ENCODE measurements around the gene DISP1. TPM values are rescaled to one million over a fixed set of nuclear protein-coding genes. Genes with fewer than 3 reads are reported as not detected.

The DISP1 gene
- total RNA-seq, 1 experiment from 2014 or later = 1.2 TPM

GRCh38 chr1:222777977-222778376 is 36.9 kb upstream of the DISP1 start:
- DNase-seq = no peak
- Histone ChIP-seq H3K9me2 (replicated peaks; ENCODE audit: insufficient read depth, low read length) (no peaks in the 10 kb centered on the region), H3K27ac (ENCODE audit: low read length) (no peak overlapping the region), H3K36me3 (ENCODE audit: insufficient read depth, low read length) (no peaks in the 10 kb centered on the region), H3K4me1 (ENCODE audit: low read length) (peaks cover 5% of the 10 kb centered on the region), H4K20me1 (ENCODE audit: insufficient read depth, low read depth, low read length) (no peaks in the 10 kb centered on the region), H2AFZ (ENCODE audit: low read length) (no peak overlapping the region), H3K4me3 (ENCODE audit: low read length) (no peak overlapping the region), H3K79me2 (ENCODE audit: low read length) (no peaks in the 10 kb centered on the region), H3K9me3 (ENCODE audit: low read length) (no peaks in the 10 kb centered on the region), H3K4me2 (ENCODE audit: low read depth, low read length, poor library complexity, severe bottlenecking) (no peak overlapping the region), H3K27me3 (ENCODE audit: low read length) (no peaks in the 10 kb centered on the region), H3K9ac (ENCODE audit: low read length) (no peak overlapping the region)

DNA sequence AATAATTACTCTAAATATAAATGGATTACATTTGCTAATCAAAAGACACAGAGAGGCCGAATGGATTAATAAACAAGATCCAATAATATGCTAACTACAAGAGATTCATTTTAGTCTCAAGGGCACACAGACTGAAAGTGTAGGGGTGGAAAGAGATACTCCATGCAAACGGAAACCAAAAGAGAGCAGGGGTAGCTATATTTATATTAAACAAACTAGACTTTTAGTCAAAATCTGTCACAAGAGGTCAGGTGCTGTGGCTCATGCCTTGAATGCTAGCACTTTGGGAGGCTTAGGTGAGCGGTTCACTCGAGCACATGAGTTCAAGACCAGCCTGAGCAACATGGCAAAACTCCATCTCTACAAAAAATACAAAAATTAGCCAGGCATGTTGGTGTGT is 33.6 kb upstream of the DISP1 start:
- H3K36me3 ChIP-seq (ENCODE audit: insufficient read depth, low read length) = no peaks in the 10 kb centered on the region
- H3K9me3 ChIP-seq (ENCODE audit: low read length) = no peaks in the 10 kb centered on the region
- no peaks in the 10 kb centered on the region for H3K4me1 ChIP-seq (ENCODE audit: low read length)
- H2AFZ ChIP-seq (ENCODE audit: low read length) = no peak overlapping the region
- H3K9me2 ChIP-seq (replicated peaks; ENCODE audit: insufficient read depth, low read length) = no peaks in the 10 kb centered on the region
- no peaks in the 10 kb centered on the region for H3K27me3 ChIP-seq (ENCODE audit: low read length)
- H3K4me2 ChIP-seq (ENCODE audit: low read depth, low read length, poor library complexity, severe bottlenecking) = no peak overlapping the region
- no peak overlapping the region for H3K9ac ChIP-seq (ENCODE audit: low read length)
- H3K79me2 ChIP-seq (ENCODE audit: low read length) = no peaks in the 10 kb centered on the region
- H4K20me1 ChIP-seq (ENCODE audit: insufficient read depth, low read depth, low read length) = no peaks in the 10 kb centered on the region
- no peak overlapping the region for H3K4me3 ChIP-seq (ENCODE audit: low read length)
- DNase-seq = peak; percentile 43
- no peak overlapping the region for H3K27ac ChIP-seq (ENCODE audit: low read length)

- H3K79me2 ChIP-seq (ENCODE audit: low read length) = no peaks in the 10 kb centered on the region
- no peaks in the 10 kb centered on the region for H3K9me2 ChIP-seq (replicated peaks; ENCODE audit: insufficient read depth, low read length)
- no peak overlapping the region for H3K27ac ChIP-seq (ENCODE audit: low read length)
- no peak overlapping the region for H2AFZ ChIP-seq (ENCODE audit: low read length)
- no peak overlapping the region for H3K4me3 ChIP-seq (ENCODE audit: low read length)
- no peaks in the 10 kb centered on the region for H3K4me1 ChIP-seq (ENCODE audit: low read length)
- H3K27me3 ChIP-seq (ENCODE audit: low read length) = no peaks in the 10 kb centered on the region
- DNase-seq = peak; percentile 16
- H3K9ac ChIP-seq (ENCODE audit: low read length) = no peak overlapping the region
- no peaks in the 10 kb centered on the region for H3K36me3 ChIP-seq (ENCODE audit: insufficient read depth, low read length)
- H4K20me1 ChIP-seq (ENCODE audit: insufficient read depth, low read depth, low read length) = no peaks in the 10 kb centered on the region
- H3K4me2 ChIP-seq (ENCODE audit: low read depth, low read length, poor library complexity, severe bottlenecking) = no peak overlapping the region
- H3K9me3 ChIP-seq (ENCODE audit: low read length) = no peaks in the 10 kb centered on the region
Observed at GRCh38 chr1:222783051-222783450, 31.8 kb upstream of the DISP1 start.

GRCh38 chr1:222784371-222784770 is 30.5 kb upstream of the DISP1 start:
- no peak overlapping the region for H2AFZ ChIP-seq (ENCODE audit: low read length)
- H3K27ac ChIP-seq (ENCODE audit: low read length) = no peak overlapping the region
- H4K20me1 ChIP-seq (ENCODE audit: insufficient read depth, low read depth, low read length) = no peaks in the 10 kb centered on the region
- no peaks in the 10 kb centered on the region for H3K9me3 ChIP-seq (ENCODE audit: low read length)
- H3K27me3 ChIP-seq (ENCODE audit: low read length) = no peaks in the 10 kb centered on the region
- H3K79me2 ChIP-seq (ENCODE audit: low read length) = no peaks in the 10 kb centered on the region
- H3K4me1 ChIP-seq (ENCODE audit: low read length) = no peaks in the 10 kb centered on the region
- DNase-seq = peak; percentile 33
- H3K9ac ChIP-seq (ENCODE audit: low read length) = no peak overlapping the region
- H3K9me2 ChIP-seq (replicated peaks; ENCODE audit: insufficient read depth, low read length) = no peaks in the 10 kb centered on the region
- no peaks in the 10 kb centered on the region for H3K36me3 ChIP-seq (ENCODE audit: insufficient read depth, low read length)
- H3K4me3 ChIP-seq (ENCODE audit: low read length) = no peak overlapping the region
- no peak overlapping the region for H3K4me2 ChIP-seq (ENCODE audit: low read depth, low read length, poor library complexity, severe bottlenecking)

DNA sequence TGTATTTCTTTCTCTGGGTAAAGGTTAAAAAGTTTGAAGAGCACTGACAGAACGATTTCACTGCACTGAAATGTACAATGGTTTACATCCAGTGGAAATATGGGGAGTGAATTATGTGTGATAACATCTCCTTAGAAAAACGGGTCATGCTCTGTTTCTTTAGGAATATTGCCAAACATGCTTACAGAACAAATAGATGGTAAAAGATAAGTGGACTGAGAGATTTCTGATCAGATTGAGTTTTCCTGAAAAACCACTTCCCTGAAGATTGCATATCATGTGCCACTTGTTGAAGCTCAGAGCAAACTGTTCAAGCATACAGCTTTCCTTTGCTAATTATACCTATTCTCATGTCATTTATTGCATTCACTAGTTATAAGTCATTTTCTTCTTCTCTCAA is 29.9 kb upstream of the DISP1 start:
- Histone ChIP-seq H3K79me2 (ENCODE audit: low read length) (no peaks in the 10 kb centered on the region), H3K27ac (ENCODE audit: low read length) (no peak overlapping the region), H3K9ac (ENCODE audit: low read length) (no peak overlapping the region), H3K4me1 (ENCODE audit: low read length) (no peaks in the 10 kb centered on the region), H2AFZ (ENCODE audit: low read length) (no peak overlapping the region), H3K4me3 (ENCODE audit: low read length) (no peak overlapping the region), H3K9me2 (replicated peaks; ENCODE audit: insufficient read depth, low read length) (no peaks in the 10 kb centered on the region), H3K27me3 (ENCODE audit: low read length) (no peaks in the 10 kb centered on the region), H3K4me2 (ENCODE audit: low read depth, low read length, poor library complexity, severe bottlenecking) (no peak overlapping the region), H3K9me3 (ENCODE audit: low read length) (no peaks in the 10 kb centered on the region), H3K36me3 (ENCODE audit: insufficient read depth, low read length) (no peaks in the 10 kb centered on the region), H4K20me1 (ENCODE audit: insufficient read depth, low read depth, low read length) (no peaks in the 10 kb centered on the region)
- peak; percentile 31 for DNase-seq

DNA sequence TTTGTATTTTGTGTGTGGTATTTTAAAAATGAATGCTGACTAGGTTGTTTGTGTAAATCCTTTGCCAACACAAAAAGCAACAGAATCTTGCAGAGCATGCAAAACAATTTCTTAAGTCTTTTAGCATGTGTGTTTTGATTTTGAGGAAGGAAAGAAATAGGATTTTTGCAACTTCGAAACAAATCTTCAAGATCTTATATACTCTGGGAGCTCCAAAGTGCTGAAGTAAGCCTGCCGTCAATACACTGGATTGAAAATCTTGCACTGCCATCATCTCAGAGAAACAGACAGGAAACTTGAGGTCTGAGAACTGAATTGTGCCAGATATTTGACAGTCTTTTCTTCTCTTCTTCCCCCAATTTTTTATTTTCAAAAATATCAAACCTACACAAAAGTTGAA is 29.3 kb upstream of the DISP1 start:
- no peak overlapping the region for H2AFZ ChIP-seq (ENCODE audit: low read length)
- peak; percentile 21 for DNase-seq
- H3K9ac ChIP-seq (ENCODE audit: low read length) = no peak overlapping the region
- H3K79me2 ChIP-seq (ENCODE audit: low read length) = no peaks in the 10 kb centered on the region
- H3K36me3 ChIP-seq (ENCODE audit: insufficient read depth, low read length) = no peaks in the 10 kb centered on the region
- no peak overlapping the region for H3K4me2 ChIP-seq (ENCODE audit: low read depth, low read length, poor library complexity, severe bottlenecking)
- H3K9me3 ChIP-seq (ENCODE audit: low read length) = no peaks in the 10 kb centered on the region
- H3K4me3 ChIP-seq (ENCODE audit: low read length) = no peak overlapping the region
- H3K9me2 ChIP-seq (replicated peaks; ENCODE audit: insufficient read depth, low read length) = no peaks in the 10 kb centered on the region
- no peaks in the 10 kb centered on the region for H3K4me1 ChIP-seq (ENCODE audit: low read length)
- no peaks in the 10 kb centered on the region for H4K20me1 ChIP-seq (ENCODE audit: insufficient read depth, low read depth, low read length)
- no peaks in the 10 kb centered on the region for H3K27me3 ChIP-seq (ENCODE audit: low read length)
- H3K27ac ChIP-seq (ENCODE audit: low read length) = no peak overlapping the region

DNA sequence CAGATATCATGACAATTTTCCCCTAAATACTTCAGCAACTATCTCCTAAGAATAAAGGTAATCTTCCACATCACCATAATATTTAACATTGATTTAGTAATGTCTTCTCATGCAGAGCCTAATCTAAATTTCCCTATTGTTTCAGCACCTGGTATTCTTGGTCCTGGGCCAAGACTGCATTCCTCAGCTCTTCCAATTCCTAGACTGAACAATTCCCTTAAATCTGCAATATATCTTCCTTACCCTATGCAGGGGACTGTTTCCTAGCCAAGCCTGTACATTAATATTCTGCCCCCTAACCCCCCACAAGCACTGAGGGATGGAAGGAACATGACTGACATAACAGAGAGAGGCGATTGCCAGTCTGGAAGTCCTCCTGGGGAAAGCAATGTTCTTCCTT is 28.7 kb upstream of the DISP1 start:
- Histone ChIP-seq H3K4me2 (ENCODE audit: low read depth, low read length, poor library complexity, severe bottlenecking) (no peak overlapping the region), H2AFZ (ENCODE audit: low read length) (no peak overlapping the region), H3K27me3 (ENCODE audit: low read length) (no peaks in the 10 kb centered on the region), H3K4me3 (ENCODE audit: low read length) (no peak overlapping the region), H3K9me2 (replicated peaks; ENCODE audit: insufficient read depth, low read length) (no peaks in the 10 kb centered on the region), H3K4me1 (ENCODE audit: low read length) (no peaks in the 10 kb centered on the region), H4K20me1 (ENCODE audit: insufficient read depth, low read depth, low read length) (no peaks in the 10 kb centered on the region), H3K9me3 (ENCODE audit: low read length) (no peaks in the 10 kb centered on the region), H3K79me2 (ENCODE audit: low read length) (no peaks in the 10 kb centered on the region), H3K9ac (ENCODE audit: low read length) (no peak overlapping the region), H3K27ac (ENCODE audit: low read length) (no peak overlapping the region), H3K36me3 (ENCODE audit: insufficient read depth, low read length) (no peaks in the 10 kb centered on the region)
- no peak for DNase-seq

DNA sequence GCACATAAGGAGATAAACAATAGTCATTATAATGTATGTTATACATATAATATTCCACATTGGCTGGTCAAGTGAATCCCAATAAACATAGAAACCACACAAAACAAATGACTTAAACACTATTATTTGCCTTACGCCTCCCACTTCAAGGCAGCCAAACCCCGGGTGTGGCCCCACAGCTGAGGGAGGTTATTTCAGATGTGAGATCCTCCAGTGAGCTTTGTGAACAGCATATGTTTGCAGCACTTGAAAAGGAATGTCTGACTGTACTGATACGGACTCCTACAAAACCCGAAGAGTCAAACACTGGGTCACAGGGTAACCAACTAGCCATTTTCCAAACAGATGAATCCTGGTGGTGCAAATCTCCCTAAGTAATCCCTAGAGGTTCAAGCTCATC is 27.1 kb upstream of the DISP1 start:
- Histone ChIP-seq H3K4me1 (ENCODE audit: low read length) (no peaks in the 10 kb centered on the region), H2AFZ (ENCODE audit: low read length) (no peak overlapping the region), H4K20me1 (ENCODE audit: insufficient read depth, low read depth, low read length) (no peaks in the 10 kb centered on the region)

More for the DNA sequence above, 27.1 kb upstream of the DISP1 start:
- H3K27me3 ChIP-seq (ENCODE audit: low read length) = no peaks in the 10 kb centered on the region
- DNase-seq = peak; percentile 6
- H3K4me2 ChIP-seq (ENCODE audit: low read depth, low read length, poor library complexity, severe bottlenecking) = no peak overlapping the region
- no peaks in the 10 kb centered on the region for H3K36me3 ChIP-seq (ENCODE audit: insufficient read depth, low read length)
- no peak overlapping the region for H3K27ac ChIP-seq (ENCODE audit: low read length)
- no peaks in the 10 kb centered on the region for H3K79me2 ChIP-seq (ENCODE audit: low read length)
- no peak overlapping the region for H3K4me3 ChIP-seq (ENCODE audit: low read length)
- no peaks in the 10 kb centered on the region for H3K9me2 ChIP-seq (replicated peaks; ENCODE audit: insufficient read depth, low read length)
- H3K9ac ChIP-seq (ENCODE audit: low read length) = no peak overlapping the region
- H3K9me3 ChIP-seq (ENCODE audit: low read length) = no peaks in the 10 kb centered on the region
